GM18861 (cell line): Measurements from ENCODE around the gene TSNAX.
"Not testable (repeated sequence)": the region's sequence is repeated elsewhere in the genome, so short reads cannot be mapped to it uniquely, and the experiment has no call there.

ENCODE experiments used
- ATAC-seq: cut with Tn5 transposase; IDR thresholded peaks from one replicate; pipeline ENCODE4 v1.9.1; 2021; ENCODE audit not compliant: unreplicated experiment

Gene TSNAX

GRCh38 chr1:231558708-231559185, 30.3 kb downstream of the TSNAX start:
- peak; percentile 40 for ATAC-seq

DNA sequence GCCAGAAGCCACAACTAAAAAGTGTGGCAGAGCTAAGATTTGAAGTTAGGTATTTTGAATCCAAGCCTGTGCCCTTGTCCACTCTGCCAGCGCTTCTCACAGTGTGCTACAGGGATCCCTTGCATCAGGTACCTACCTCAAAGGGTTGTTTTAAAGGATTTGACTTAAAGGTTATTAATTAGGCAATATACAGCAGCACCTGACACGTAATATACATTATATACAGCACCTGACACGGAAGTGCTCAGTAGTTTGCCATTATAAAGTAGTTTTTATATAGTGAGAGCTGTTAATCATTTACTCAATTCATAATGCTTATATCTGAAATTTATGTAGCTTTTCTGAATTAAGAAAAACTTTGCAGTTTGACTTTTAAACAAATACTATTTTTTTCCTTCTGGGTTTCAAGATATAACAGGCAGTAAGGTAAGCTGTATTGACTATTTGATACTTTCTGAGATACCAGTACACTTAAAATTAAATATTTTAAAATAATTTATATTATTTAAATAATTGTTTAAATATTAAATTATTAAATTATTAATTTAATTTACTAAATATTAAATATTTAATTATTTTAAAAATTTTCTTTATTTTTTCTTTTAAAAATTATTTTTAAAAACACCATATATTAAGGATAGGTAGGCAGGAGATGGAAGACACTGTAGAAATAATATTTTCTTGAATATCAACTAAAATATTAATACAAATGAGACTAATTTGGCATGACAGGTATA, 33.3 kb downstream of the TSNAX start:
- no peak for ATAC-seq

GRCh38 chr1:231563247-231563646, 34.8 kb downstream of the TSNAX start:
- ATAC-seq: no peak

DNA sequence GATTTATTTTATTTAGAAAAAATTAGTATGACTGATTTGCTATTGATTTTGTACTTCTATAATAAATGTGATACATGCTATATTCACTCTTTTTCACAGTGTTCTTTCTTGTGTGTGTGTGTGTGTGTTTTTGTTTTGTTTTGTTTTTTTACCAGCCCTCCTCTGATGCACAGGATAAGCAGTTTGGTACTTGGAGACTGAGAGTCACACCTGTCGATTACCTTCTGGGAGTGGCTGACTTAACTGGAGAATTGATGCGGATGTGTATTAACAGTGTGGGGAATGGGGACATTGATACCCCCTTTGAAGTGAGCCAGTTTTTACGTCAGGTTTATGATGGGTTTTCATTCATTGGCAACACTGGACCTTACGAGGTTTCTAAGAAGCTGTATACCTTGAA, 35.9 kb downstream of the TSNAX start:
- no peak for ATAC-seq

GRCh38 chr1:231566496-231566895, 38.0 kb downstream of the TSNAX start:
- no peak for ATAC-seq

DNA sequence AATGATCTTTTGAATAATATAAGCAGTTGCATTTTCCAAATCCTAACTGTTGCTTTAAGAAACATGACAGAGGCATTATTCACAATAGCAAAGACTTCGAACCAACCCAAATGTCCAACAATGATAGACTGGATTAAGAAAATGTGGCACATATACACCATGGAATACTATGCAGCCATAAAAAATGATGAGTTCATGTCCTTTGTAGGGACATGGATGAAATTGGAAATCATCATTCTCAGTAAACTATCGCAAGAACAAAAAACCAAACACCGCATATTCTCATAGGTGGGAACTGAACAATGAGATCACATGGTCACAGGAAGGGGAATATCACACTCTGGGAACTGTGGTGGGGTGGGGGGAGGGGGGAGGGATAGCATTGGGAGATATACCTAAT, 41.8 kb downstream of the TSNAX start:
- not testable (repeated sequence) for ATAC-seq

- no peak for ATAC-seq
Measured at GRCh38 chr1:231571904-231572303, 43.4 kb downstream of the TSNAX start.

- no peak for ATAC-seq
Measured at GRCh38 chr1:231575472-231575871, 47.0 kb downstream of the TSNAX start.

DNA sequence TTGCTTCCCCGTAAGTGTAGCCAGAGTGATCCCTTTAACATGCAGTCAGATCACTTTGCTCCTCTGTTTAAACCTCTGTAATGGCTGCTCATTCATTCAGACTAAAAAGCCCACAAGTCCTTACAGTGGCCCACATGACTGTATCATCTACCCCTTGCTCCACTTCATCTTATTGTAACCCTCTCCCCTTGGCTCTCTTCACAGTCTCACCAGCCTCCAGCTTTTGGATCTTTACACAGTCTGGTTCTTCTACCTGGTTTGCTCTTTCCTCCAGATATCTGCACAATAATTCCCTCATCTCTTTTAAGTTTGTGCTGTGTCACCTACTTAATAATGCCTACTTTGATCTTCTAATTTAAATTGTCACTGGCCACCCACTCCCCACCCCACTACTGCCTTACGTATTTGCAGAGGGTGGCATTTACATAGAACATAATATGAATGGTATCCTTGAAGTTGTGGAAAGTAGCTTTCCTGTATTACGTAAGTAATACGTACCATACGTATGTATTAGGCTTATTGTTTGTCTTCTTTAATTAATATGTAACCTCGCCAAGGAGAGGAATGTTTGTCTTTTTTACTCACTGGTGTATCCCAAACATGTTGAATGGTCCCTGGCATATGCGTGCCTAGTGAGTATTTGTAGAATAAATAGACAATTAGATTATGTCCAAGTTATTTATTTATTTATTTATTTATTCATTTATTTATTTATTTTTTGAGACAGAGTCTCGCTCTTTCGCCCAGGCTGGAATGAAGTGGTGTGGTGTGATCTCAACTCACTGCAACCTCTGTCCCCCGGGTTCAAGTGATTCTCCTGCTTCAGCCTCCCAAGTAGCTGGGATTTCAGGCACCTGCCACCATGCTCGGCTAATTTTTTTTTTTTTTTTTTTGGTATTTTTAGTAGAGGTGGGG, 48.6 kb downstream of the TSNAX start:
- ATAC-seq: no peak

- ATAC-seq: no peak
Measured at GRCh38 chr1:231580874-231581273, 52.4 kb downstream of the TSNAX start.

DNA sequence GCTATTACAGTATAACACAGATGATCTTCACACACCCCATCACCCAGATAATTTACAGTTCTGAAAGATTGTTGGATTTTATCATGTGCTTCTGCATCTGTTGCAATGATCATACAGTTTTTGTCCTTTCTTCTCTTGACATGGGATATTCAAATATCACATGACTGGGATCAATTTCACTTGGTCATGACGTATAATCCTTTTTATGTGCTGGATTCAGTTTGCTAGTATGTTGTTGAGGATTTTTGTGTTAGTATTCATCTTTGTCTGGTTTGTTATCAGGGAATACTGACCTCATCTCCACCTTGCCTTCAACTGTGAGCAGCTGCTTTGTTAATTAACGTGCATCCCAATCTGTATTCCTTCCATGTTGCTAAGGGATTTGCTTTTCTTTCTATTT, 53.4 kb downstream of the TSNAX start:
- ATAC-seq: no peak

GRCh38 chr1:231583376-231583775, 54.9 kb downstream of the TSNAX start:
- no peak for ATAC-seq

DNA sequence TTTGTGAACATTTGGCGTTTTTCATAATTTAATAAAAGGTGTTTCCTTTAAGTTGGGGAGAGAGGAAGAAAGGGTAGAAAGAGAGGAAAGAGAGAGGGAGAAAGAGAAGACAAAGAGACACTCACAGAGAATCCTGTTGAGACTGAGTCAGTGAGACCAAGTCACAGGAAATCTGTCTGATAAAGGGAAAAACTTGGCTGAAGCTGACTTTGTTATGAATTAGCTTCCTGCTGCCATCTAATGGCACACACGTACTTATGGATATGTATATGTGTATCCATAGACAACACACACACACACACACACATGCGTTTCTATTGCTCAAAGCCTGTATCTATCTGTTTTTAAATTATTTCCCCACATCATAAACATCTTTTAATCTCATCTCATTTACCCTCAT, 55.6 kb downstream of the TSNAX start:
- ATAC-seq: no peak

DNA sequence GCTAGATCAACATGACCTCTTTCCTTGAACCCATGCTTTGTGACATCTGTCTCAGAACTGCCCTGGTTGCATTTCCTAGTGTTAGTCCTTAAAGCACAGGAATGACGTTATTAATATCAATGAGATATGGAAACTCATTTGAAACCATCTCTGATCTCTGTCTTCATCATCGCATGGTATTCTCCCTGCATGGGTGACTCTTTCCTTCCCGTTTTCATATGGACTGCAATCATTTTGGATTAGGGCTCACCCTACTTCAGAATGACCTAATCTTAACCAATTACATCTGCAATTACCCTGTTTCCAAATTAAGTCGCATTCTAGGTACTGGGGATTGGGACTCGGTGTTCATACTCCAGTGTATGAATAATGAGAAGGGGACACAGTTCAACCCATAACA, 56.5 kb downstream of the TSNAX start:
- ATAC-seq: no peak

DNA sequence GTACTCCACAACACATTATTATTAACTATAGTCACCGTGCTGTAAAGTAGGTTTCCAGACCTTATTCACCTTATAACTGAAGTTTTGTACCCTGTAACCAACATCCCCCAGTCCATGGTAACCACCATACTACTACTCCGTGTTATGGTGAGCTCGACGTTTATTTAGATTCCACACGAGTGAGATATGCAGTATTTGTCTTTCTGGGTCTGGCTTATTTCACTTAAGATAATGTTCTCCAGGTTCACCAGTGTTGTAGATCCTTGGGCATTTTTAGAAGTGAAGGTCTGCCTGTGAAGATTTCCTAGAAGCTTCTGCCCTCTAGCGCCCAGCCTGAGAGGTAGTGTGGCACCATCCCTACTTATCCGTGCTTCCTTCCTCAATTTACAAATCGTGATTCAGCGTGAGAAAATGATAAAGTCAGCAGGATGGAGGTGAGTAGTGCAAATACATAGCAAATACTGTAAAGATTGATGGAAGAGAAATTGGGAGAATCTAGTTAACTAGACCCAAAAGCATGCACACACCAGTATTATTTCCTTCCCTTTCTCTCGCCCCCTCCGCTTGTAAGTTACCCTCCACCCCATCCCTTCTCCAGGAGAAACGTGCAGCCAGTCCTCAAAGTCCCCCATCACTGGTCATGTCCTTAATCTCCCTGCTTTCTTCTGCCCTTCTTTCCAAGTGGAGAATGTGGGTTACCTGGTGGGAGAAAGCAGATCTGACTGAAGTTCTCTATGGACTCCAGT, 62.2 kb downstream of the TSNAX start:
- no peak for ATAC-seq

- no peak for ATAC-seq
Measured at GRCh38 chr1:231591466-231591865, 63.0 kb downstream of the TSNAX start.

GRCh38 chr1:231592809-231593208, 64.3 kb downstream of the TSNAX start:
- ATAC-seq: no peak

- not testable (repeated sequence) for ATAC-seq
Measured at GRCh38 chr1:231593264-231593663, 64.8 kb downstream of the TSNAX start.

GRCh38 chr1:231594123-231594522, 65.7 kb downstream of the TSNAX start:
- ATAC-seq: no peak

GRCh38 chr1:231594749-231595148, 66.3 kb downstream of the TSNAX start:
- ATAC-seq: no peak

DNA sequence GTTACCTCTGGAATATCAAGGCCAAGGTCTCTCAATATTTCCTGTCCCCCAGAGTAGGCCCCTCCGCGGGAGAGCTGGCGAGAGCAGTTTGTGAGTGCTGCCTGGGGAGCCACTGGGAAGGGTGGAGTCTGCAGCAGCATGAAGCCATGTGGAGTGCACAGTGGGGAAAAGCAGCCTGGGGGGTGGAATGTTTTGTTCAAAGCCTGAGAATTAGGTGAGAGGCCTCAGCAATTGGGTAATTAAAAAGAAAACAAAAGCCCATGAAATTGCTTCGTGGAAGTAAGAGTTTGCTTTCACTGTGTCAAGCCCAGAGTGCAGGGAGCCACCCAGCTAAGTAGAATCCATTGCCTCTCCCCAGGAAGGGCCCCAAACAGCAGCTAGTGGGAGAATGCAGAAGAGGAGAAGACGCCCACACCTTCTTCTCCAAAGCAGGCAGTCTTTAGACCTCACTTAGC, 67.9 kb downstream of the TSNAX start:
- ATAC-seq: no peak
